WERI-Rb-1 (cell line): Measurements from ENCODE around the gene HSBP1.

Source experiments
- DNase-seq: peaks from one replicate; pipeline ENCODE4 v3.0.0-alpha.2; 2020
- H3K27ac ChIP-seq: fragments of 250-450 bp; sonication (Bioruptor Pico); 2 replicates; pipeline ENCODE4 v1.5.1; 2020; ENCODE audit warnings: mild to moderate bottlenecking, moderate library complexity
- H3K27me3 ChIP-seq: fragments of 250-450 bp; sonication (Bioruptor Pico); 2 replicates; pipeline ENCODE4 v1.5.1; 2021; ENCODE audit warnings: mild to moderate bottlenecking, low read depth, moderate library complexity; ENCODE audit not compliant: insufficient read depth, severe bottlenecking
- H3K36me3 ChIP-seq: fragments of 250-450 bp; sonication (Bioruptor Pico); 2 replicates; pipeline ENCODE4 v1.5.1; 2020; ENCODE audit warnings: mild to moderate bottlenecking, moderate library complexity
- H3K4me3 ChIP-seq: 2 replicates; pipeline ENCODE4 v1.5.1; 2011; ENCODE audit warnings: low read depth, mild to moderate bottlenecking, control low read depth, low read length
- H3K9me3 ChIP-seq: fragments of 250-450 bp; sonication (Bioruptor Pico); 2 replicates; pipeline ENCODE4 v1.5.1; 2021; ENCODE audit warnings: mild to moderate bottlenecking, moderate library complexity; ENCODE audit not compliant: severe bottlenecking
- TF ChIP-seq, protein P1 (sequence below): IDR thresholded peaks from 2 replicates; pipeline ENCODE4 v1.5.1; 2011; ENCODE audit warnings: low read depth, mild to moderate bottlenecking, control low read depth, inconsistent platforms, low read length

The HSBP1 gene

DNA sequence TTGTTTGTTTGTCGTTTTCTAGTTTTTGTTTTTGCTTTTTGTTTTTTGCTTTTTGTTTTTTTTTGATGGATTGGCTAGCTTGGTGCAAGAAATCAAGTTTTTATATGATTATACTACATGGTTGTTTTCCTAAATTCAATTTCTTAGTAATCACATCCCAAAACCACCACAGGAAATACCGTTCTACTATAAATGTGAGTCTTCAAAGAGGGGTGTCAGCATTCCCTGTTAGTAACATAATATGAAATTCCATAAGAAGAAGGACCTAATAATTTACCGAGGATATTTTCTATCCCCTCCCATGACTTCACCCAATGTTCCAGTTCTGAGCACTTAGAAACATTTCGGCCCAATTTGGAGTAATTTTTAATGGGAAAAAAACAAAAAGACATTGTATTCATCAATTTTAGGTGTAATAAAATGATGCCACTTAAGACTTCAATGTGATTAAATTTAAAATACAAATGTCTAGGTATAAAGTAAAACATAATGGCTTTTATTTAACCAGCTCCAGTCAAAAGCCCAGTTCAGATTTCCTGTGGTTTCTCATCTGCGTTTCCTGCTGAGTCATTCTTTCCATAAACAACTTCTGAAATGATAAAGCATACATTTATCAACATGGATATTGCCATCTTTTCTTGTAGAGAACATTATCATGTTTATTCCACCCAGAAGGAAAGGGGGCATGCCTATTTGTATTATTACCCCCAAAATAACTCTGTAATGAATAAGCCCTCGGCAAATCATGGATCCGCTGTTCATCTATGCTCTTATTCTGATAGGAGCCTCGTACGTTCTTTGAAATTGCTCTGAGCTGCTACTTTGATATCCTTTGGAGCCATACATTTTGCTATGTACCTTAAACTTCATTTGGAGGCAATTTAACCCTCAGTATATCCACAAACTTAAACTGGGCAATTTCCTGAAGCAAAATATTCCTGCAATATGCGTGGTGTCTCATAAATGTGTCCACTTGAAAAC, 28.1 kb downstream of the HSBP1 start:
- TF ChIP-seq, protein P1, sequence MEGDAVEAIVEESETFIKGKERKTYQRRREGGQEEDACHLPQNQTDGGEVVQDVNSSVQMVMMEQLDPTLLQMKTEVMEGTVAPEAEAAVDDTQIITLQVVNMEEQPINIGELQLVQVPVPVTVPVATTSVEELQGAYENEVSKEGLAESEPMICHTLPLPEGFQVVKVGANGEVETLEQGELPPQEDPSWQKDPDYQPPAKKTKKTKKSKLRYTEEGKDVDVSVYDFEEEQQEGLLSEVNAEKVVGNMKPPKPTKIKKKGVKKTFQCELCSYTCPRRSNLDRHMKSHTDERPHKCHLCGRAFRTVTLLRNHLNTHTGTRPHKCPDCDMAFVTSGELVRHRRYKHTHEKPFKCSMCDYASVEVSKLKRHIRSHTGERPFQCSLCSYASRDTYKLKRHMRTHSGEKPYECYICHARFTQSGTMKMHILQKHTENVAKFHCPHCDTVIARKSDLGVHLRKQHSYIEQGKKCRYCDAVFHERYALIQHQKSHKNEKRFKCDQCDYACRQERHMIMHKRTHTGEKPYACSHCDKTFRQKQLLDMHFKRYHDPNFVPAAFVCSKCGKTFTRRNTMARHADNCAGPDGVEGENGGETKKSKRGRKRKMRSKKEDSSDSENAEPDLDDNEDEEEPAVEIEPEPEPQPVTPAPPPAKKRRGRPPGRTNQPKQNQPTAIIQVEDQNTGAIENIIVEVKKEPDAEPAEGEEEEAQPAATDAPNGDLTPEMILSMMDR = no peak
- Histone ChIP-seq H3K27me3 (no peaks in the 10 kb centered on the region), H3K36me3 (no peaks in the 10 kb centered on the region), H3K4me3 (no peak overlapping the region), H3K9me3 (no peaks in the 10 kb centered on the region), H3K27ac (no peak overlapping the region)
- no peak for DNase-seq

DNA sequence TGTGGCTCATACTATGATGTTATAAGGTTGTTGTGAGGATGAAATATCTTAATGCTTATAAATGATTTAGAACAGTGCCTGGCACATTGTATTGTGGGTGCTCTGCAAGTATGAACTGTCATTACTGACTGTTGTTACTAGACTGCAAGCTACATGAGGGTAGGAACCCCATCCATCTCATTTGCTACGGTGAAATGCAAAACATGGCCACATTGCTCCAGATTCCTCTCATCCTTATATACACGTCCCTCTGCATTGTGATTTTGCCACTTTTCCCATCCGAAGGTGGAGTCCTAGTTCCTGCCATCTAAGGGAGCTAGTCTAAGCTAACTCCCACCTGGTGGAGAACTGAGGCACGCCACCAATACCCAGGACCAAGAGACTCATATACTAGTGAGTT, 29.8 kb downstream of the HSBP1 start:
- Histone ChIP-seq H3K27me3 (no peaks in the 10 kb centered on the region), H3K27ac (no peak overlapping the region), H3K36me3 (no peaks in the 10 kb centered on the region), H3K4me3 (no peak overlapping the region), H3K9me3 (no peaks in the 10 kb centered on the region)
- no peak for DNase-seq
- TF ChIP-seq, protein P1 = no peak

DNA sequence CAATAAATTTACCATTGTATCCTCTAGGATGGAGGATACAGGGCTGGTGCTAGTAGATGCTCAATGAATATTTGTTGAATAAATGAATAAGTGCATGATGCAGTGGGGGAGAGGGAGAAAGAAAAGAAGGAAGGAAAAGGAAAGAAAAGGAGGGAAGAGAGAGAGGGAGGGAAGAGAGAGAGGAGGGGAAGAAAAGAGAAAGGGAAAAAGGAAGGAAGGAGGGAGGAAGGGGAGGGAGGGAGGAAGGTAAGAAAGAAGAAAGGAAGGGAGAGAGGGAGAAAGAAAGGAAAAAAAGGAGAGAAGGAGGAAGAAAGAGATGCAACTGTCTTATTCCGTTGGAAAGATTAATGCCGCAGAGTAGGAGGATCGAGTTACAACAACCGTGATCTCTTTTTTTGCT, 30.4 kb downstream of the HSBP1 start:
- H3K27me3 ChIP-seq = no peaks in the 10 kb centered on the region
- H3K36me3 ChIP-seq = no peaks in the 10 kb centered on the region
- DNase-seq = no peak
- no peak overlapping the region for H3K27ac ChIP-seq
- no peaks in the 10 kb centered on the region for H3K9me3 ChIP-seq
- H3K4me3 ChIP-seq = no peak overlapping the region
- TF ChIP-seq, protein P1 = no peak

DNA sequence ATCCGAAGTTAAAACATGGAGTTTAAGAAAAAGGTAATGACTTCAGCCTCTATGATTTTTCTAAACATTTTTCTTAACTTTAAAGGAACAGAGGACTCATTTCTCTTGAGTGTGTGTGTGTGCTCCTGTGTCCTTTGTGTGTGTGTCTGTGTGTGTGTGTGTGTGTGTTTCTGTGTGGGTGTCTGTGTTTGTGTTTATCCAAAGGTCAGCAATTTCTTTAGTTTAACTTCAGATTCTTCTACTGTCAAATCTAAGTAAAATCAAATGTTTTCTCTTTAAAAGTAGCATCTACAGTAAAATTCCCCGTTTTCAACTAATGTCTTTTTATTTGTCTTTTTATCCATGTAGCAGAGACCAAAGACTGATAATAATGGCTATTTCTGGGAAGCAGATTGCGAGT, 31.8 kb downstream of the HSBP1 start:
- Histone ChIP-seq H3K36me3 (no peaks in the 10 kb centered on the region), H3K27me3 (no peaks in the 10 kb centered on the region), H3K4me3 (no peak overlapping the region), H3K27ac (no peak overlapping the region), H3K9me3 (no peaks in the 10 kb centered on the region)
- TF ChIP-seq, protein P1 = no peak
- no peak for DNase-seq

DNA sequence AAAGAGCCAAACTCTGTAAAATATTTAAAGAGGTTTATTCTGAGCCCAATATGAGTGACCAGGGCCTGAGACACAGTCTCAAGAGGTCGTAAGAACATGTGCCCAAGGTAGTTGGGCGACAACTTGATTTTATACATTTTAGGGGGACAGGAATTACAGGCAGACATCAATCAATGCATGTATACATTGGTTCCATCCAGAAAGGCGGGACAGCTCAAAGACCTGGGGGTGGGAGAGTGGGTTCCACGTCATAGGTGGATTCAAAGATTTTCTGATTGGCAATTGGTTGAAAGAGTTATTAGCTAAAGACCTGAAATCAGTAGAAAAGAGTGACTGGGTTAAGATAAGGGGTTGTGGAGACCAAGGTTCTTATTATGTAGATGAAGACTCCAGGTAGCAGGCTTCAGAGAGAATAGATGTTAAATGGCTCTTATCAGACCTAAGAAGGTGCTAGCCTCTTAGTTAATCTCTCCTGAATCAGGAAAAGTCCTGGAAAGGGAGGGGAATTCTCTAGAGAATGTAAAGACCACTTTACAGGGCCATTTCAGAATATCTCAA, 32.4 kb downstream of the HSBP1 start:
- Histone ChIP-seq H3K4me3 (no peak overlapping the region), H3K27ac (no peak overlapping the region), H3K9me3 (no peaks in the 10 kb centered on the region), H3K27me3 (no peaks in the 10 kb centered on the region), H3K36me3 (no peaks in the 10 kb centered on the region)
- TF ChIP-seq, protein P1 = no peak
- no peak for DNase-seq
